ENCODE data around the gene USHBP1. TPM values are rescaled to one million over a fixed set of nuclear protein-coding genes. Genes with fewer than 3 reads are reported as not detected.

The USHBP1 gene
- total and polyA plus RNA-seq, 9 donors: 1.1 to 8.9 (median 2.0) TPM

GRCh38 chr19:17292301-17293074 lies 27.9 kb upstream of the USHBP1 start:
- H3K4me3 ChIP-seq: peak overlapping the region; percentile 45
- 2 to 11% (median 6%) methylated on average over 36 to 46 of the region's 46 CpGs for WGBS, 3 donors
- H3K27me3 ChIP-seq: no peaks in the 10 kb centered on the region
- intact Hi-C loops (cut with DNase I): loop anchor here in 1 of 4 donors (2.0 to 5.0 kb wide), 2 partner anchors 55 to 98 kb away; no protein-coding TSS in a partner anchor
- TF ChIP-seq POLR2A (IDR thresholded peaks at IDR 0.05) (no peak), CTCF (IDR thresholded peaks at IDR 0.05) (peak in 2 of 3 donors; percentile 42 to 53), EP300 (IDR thresholded peaks at IDR 0.05) (no peak)
- H3K4me1 ChIP-seq (ENCODE audit: insufficient read depth): peaks cover 2% of the 10 kb centered on the region
- H3K36me3 ChIP-seq: no peaks in the 10 kb centered on the region
- no peaks in the 10 kb centered on the region for H3K9me3 ChIP-seq
- peak overlapping the region in 1 of 2 donors; percentile 74 for H3K27ac ChIP-seq
- peak; percentile 60 to 89 (median 80) for DNase-seq

- peaks cover 2% of the 10 kb centered on the region for H3K4me1 ChIP-seq (ENCODE audit: insufficient read depth)
- no peak overlapping the region for H3K4me3 ChIP-seq
- intact Hi-C loops (cut with DNase I): loop anchor here in 3 of 4 donors (10.0 kb wide), 3 partner anchors 85 to 515 kb away; partner anchors contain the start of genes HAUS8 (in 2 of the 3) and MYO9B (in 2 of the 3)
- DNase-seq: peak; percentile 60 to 75 (median 68)
- TF ChIP-seq EP300 (IDR thresholded peaks at IDR 0.05): no peak
- TF ChIP-seq CTCF (IDR thresholded peaks at IDR 0.05): no peak
- no peak for TF ChIP-seq POLR2A (IDR thresholded peaks at IDR 0.05)
- H3K9me3 ChIP-seq: no peaks in the 10 kb centered on the region
- H3K27me3 ChIP-seq: no peaks in the 10 kb centered on the region
- WGBS, 3 donors: 10 to 16% (median 12%) methylated on average over 22 of the region's 22 CpGs
- no peaks in the 10 kb centered on the region for H3K36me3 ChIP-seq
- no peak overlapping the region for H3K27ac ChIP-seq
Measured at GRCh38 chr19:17289489-17289888, 24.9 kb upstream of the USHBP1 start.

DNA sequence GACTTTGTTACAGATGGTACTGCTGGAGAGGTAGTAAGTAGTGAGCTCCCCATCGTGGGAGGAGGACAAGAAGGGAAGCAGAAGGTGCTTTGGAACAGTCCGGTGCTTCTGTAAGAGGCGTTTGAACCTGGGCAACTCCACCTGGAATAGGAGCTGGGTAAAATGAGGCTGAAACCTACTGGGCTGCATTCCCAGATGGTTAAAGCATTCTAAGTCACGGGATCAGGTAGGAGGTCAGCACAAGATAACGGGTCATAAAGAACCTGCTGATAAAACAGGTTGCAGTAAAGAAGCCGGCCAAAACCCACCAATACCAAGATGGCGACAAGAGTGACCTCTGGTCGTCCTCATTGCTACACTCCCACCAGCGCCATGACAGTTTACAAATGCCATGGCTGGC lies 22.2 kb upstream of the USHBP1 start:
- Histone ChIP-seq H3K27me3 (no peaks in the 10 kb centered on the region), H3K27ac (no peak overlapping the region), H3K36me3 (no peaks in the 10 kb centered on the region), H3K4me3 (no peak overlapping the region), H3K4me1 (ENCODE audit: insufficient read depth) (peaks cover 4% of the 10 kb centered on the region), H3K9me3 (no peaks in the 10 kb centered on the region)
- WGBS, 3 donors: 80 to 89% (median 83%) methylated on average over 9 of the region's 9 CpGs
- intact Hi-C loops (cut with DNase I): loop anchor here in 3 of 4 donors (10.0 kb wide), 3 partner anchors 82 to 512 kb away; partner anchors contain the start of genes HAUS8 (in 2 of the 3) and MYO9B (in 2 of the 3)
- DNase-seq: no peak
- TF ChIP-seq POLR2A (IDR thresholded peaks at IDR 0.05) (no peak), CTCF (IDR thresholded peaks at IDR 0.05) (no peak), EP300 (IDR thresholded peaks at IDR 0.05) (no peak)

GRCh38 chr19:17286263-17286662 lies 21.7 kb upstream of the USHBP1 start:
- Histone ChIP-seq H3K4me1 (ENCODE audit: insufficient read depth) (peaks cover 6% of the 10 kb centered on the region), H3K27ac (no peak overlapping the region), H3K27me3 (no peaks in the 10 kb centered on the region), H3K9me3 (no peaks in the 10 kb centered on the region), H3K4me3 (no peak overlapping the region), H3K36me3 (no peaks in the 10 kb centered on the region)
- WGBS, 3 donors: 91 to 93% (median 91%) methylated on average over 11 of the region's 11 CpGs
- TF ChIP-seq EP300 (IDR thresholded peaks at IDR 0.05): no peak
- intact Hi-C loops (cut with DNase I): loop anchor here in 3 of 4 donors (10.0 kb wide), 3 partner anchors 81 to 511 kb away; partner anchors contain the start of genes HAUS8 (in 2 of the 3) and MYO9B (in 2 of the 3)
- DNase-seq: no peak
